Endothelial cell of umbilical vein (primary cell): Measurements from ENCODE around the gene KLF2. TPM values are rescaled to one million over a fixed set of nuclear protein-coding genes. Genes with fewer than 3 reads are reported as not detected.

ENCODE experiments used
- BruUV-seq: library from RNA; stranded (reverse); fragments of 400-500 nt; replicated peaks from 2 replicates; lab custom pipeline; 2021; lab: Mats Ljungman, UMichigan
- CTCF ChIA-PET: fragments of 300-600, 350-600 bp; sonication (Branson Sonifier 250); formaldehyde crosslinking; loops from one replicate; lab custom pipeline; 2021; ENCODE audit warnings: antibody characterized with exemption, inconsistent platforms; lab: Charles Lee
- POLR2A ChIA-PET: fragments of 300-600, 350-600 bp; sonication (Branson Sonifier 250); formaldehyde crosslinking; loops from one replicate; lab custom pipeline; 2021; ENCODE audit warnings: antibody characterized with exemption, inconsistent platforms; lab: Charles Lee
- DNase-seq: peaks from one replicate; pipeline ENCODE4 v3.0.0-alpha.2; 2011; ENCODE audit warnings: low read depth, low spot score
- FAIRE-seq: peaks from 2 replicates; lab custom pipeline; 2011; peaks lifted over from hg19 to GRCh38; lab: Jason Lieb, UNC
- H2AFZ ChIP-seq: 2 replicates; pipeline ENCODE4 v1.6.0; 2012; ENCODE audit warnings: low read depth, low read length, control low read depth, inconsistent platforms
- H3K27ac ChIP-seq: 2 replicates; pipeline ENCODE4 v1.5.1; 2011; ENCODE audit warnings: low read depth, mild to moderate bottlenecking, control low read depth, low read length, moderate library complexity; ENCODE audit not compliant: insufficient read depth
- H3K27me3 ChIP-seq, 2 experiments: 2 replicates each; pipeline versions ENCODE4 v1.6.0 to v1.6.1; 2011; ENCODE audit warnings: low read length in 2 of 2, mixed read lengths in 1 of 2; ENCODE audit not compliant: control insufficient read depth in 2 of 2, insufficient read depth in 2 of 2
- H3K36me3 ChIP-seq, 2 experiments: 2 replicates in 1 of 2; 3 replicates in 1 of 2; pipeline ENCODE4 v1.5.1; 2011; ENCODE audit warnings: low read length in 2 of 2, mild to moderate bottlenecking in 1 of 2, moderate library complexity in 1 of 2; ENCODE audit not compliant: control insufficient read depth in 2 of 2, insufficient read depth in 2 of 2; ENCODE audit errors: extremely low read depth in 1 of 2
- H3K4me1 ChIP-seq: 3 replicates; pipeline ENCODE4 v1.5.1; 2011; ENCODE audit warnings: mild to moderate bottlenecking, low read length; ENCODE audit not compliant: control insufficient read depth, insufficient read depth; ENCODE audit errors: extremely low read depth
- H3K4me2 ChIP-seq: 2 replicates; pipeline ENCODE4 v1.6.1; 2011; ENCODE audit warnings: low read length, control low read depth, mixed read lengths; ENCODE audit not compliant: insufficient read depth
- H3K4me3 ChIP-seq, 3 experiments: fragments of 200-600 bp in 1 of 3; sonication (generic), shearing (Covaris generic) in 1 of 3; replicated peaks in 1 of 3; 2 replicates each; pipeline ENCODE4 v1.5.1; 2011 to 2016; ENCODE audit warnings: control low read depth in 3 of 3, low read length in 3 of 3, mild to moderate bottlenecking in 2 of 3, inconsistent platforms in 1 of 3, low read depth in 1 of 3, moderate library complexity in 1 of 3; ENCODE audit not compliant: insufficient read depth in 1 of 3
- H3K79me2 ChIP-seq: 2 replicates; pipeline ENCODE4 v1.6.0; 2012; ENCODE audit warnings: low read length, inconsistent platforms; ENCODE audit not compliant: control insufficient read depth, insufficient read depth
- H3K9ac ChIP-seq: replicated peaks from 2 replicates; pipeline ENCODE3; 2011; ENCODE audit warnings: low read length, control low read depth; ENCODE audit not compliant: insufficient read depth; ENCODE audit errors: extremely low read depth
- H3K9me1 ChIP-seq: replicated peaks from 3 replicates; pipeline ENCODE4 v1.6.0; 2011; ENCODE audit warnings: mild to moderate bottlenecking, low read length; ENCODE audit not compliant: control insufficient read depth, insufficient read depth; ENCODE audit errors: extremely low read depth
- H3K9me3 ChIP-seq: replicated peaks from 2 replicates; pipeline ENCODE4 v1.5.1; 2012; ENCODE audit warnings: low read length, inconsistent platforms; ENCODE audit not compliant: control insufficient read depth, insufficient read depth
- H4K20me1 ChIP-seq: replicated peaks from 2 replicates; pipeline ENCODE3; 2011; ENCODE audit warnings: mild to moderate bottlenecking, low read length; ENCODE audit not compliant: control insufficient read depth, insufficient read depth; ENCODE audit errors: extremely low read depth
- EZH2 ChIP-seq: IDR thresholded peaks from 2 replicates; pipeline ENCODE4 v1.6.1; 2012; ENCODE audit warnings: borderline replicate concordance, low read depth, mild to moderate bottlenecking, moderate library complexity, low read length, inconsistent platforms; ENCODE audit not compliant: severe bottlenecking
- FOS ChIP-seq: IDR thresholded peaks from 2 replicates; pipeline ENCODE4 v1.6.1; 2011; ENCODE audit warnings: mild to moderate bottlenecking, low read length, moderate library complexity, borderline replicate concordance; ENCODE audit not compliant: insufficient read depth
- GATA2 ChIP-seq: IDR thresholded peaks from 2 replicates; pipeline ENCODE4 v1.7.0; 2011; ENCODE audit warnings: low read depth, mild to moderate bottlenecking, moderate library complexity, mixed read lengths, low read length; ENCODE audit not compliant: insufficient read length, insufficient read depth
- JUN ChIP-seq: IDR thresholded peaks from 2 replicates; pipeline ENCODE4 v1.6.1; 2011; ENCODE audit warnings: borderline replicate concordance, low read depth; ENCODE audit not compliant: insufficient read length, insufficient read depth
- MYC ChIP-seq: IDR thresholded peaks from one replicate; pipeline ENCODE4 v1.6.1; 2011; ENCODE audit warnings: mild to moderate bottlenecking, low read depth, low read length
- POLR2A ChIP-seq: IDR thresholded peaks from 2 replicates; pipeline ENCODE4 v1.6.1; 2012; ENCODE audit warnings: low read depth, mild to moderate bottlenecking, control low read depth, low read length
- POLR2AphosphoS5 ChIP-seq: IDR thresholded peaks from 2 replicates; pipeline ENCODE4 v1.6.1; 2012; ENCODE audit warnings: low read depth, mild to moderate bottlenecking, control low read depth, low read length, moderate library complexity; ENCODE audit not compliant: insufficient read depth
- dilution Hi-C: fragments of 300-500 bp; cut with MboI; formaldehyde crosslinking; loops from one replicate; pipeline ENCODE4 v1.15.0; 2019; ENCODE audit warnings: low sequenced_read_pairs; ENCODE audit not compliant: extremely low pct_ligation_motif_present
- intact Hi-C: fragments of 100-400 bp; cut with micrococcal nuclease; formaldehyde crosslinking; loops from one replicate; pipeline ENCODE4 v1.10.0; 2022
- polyA plus RNA-seq, 4 experiments: library from polyadenylated mRNA; depleted of rRNA in 3 of 4; stranded (reverse) in 3 of 4; unstranded in 1 of 4; fragments of >200 nt; gene quantifications; 2 replicates each; pipeline versions ENCODE4 v1.2.1 to v1.2.3, GENCODE V29; 2011 to 2012; ENCODE audit warnings: missing spikeins in 1 of 4
- total RNA-seq: library from RNA; stranded (reverse); gene quantifications from 2 replicates; pipeline ENCODE4 v1.2.3, GENCODE V29; 2021
- TF ChIP-seq, protein P1 (sequence below): IDR thresholded peaks from 2 replicates; pipeline ENCODE4 v1.6.1; 2011; ENCODE audit not compliant: insufficient read depth, insufficient read length
- TF ChIP-seq, protein P2 (sequence below), 2 donors: IDR thresholded peaks; 1 replicate in 1 of 2; 2 replicates in 1 of 2; pipeline ENCODE4 v1.5.1; 2011; ENCODE audit warnings: low read length in 2 of 2, mild to moderate bottlenecking in 2 of 2, moderate library complexity in 2 of 2, control low read depth in 1 of 2, inconsistent platforms in 1 of 2, low read depth in 1 of 2; ENCODE audit not compliant: insufficient read depth in 1 of 2; ENCODE audit errors: extremely low read depth in 1 of 2

Gene KLF2
- total and polyA plus RNA-seq, 2 donors (not counting 3 experiments of a cell fraction or from before 2014, with no cell fraction given) = 23.4 to 30.3 TPM

DNA sequence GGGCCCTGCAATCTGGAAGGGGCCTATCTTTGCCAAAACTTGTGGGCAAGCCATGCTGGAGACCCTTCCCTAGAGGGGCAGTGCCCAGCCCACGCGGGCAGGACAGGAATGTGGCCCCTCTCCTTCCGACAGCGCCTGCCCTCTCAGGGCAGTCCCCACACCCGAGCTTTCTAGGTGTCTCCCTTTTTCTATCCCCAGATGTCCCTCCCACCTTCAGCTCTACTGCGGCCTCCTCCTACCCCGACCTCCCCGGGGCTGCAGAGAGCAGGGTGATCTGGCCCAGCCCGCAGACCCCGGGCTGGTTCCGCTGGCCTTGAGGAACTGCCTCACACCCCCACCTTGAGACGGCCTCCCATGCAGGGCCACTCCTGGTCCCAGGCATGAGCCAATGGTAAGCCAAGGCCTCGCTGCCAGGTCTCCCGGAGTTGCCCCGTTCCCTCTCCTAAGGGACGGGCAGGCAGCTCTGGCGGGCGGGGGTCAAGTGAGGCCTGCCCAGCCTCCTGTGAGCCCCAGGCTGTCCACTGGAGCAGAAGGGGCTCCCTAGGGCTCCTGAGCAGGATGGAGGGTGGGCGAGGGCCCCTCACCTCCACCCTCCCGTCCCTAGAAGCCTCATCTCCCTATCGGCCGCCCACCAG, 39.7 kb downstream of the KLF2 start:
- BruUV-seq = no TSS peak
- TF ChIP-seq POLR2A (no peak), GATA2 (no peak), MYC (no peak), EZH2 (no peak), FOS (no peak), POLR2AphosphoS5 (no peak), JUN (no peak)
- TF ChIP-seq, protein P1, sequence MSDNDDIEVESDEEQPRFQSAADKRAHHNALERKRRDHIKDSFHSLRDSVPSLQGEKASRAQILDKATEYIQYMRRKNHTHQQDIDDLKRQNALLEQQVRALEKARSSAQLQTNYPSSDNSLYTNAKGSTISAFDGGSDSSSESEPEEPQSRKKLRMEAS = no peak
- TF ChIP-seq, protein P2, sequence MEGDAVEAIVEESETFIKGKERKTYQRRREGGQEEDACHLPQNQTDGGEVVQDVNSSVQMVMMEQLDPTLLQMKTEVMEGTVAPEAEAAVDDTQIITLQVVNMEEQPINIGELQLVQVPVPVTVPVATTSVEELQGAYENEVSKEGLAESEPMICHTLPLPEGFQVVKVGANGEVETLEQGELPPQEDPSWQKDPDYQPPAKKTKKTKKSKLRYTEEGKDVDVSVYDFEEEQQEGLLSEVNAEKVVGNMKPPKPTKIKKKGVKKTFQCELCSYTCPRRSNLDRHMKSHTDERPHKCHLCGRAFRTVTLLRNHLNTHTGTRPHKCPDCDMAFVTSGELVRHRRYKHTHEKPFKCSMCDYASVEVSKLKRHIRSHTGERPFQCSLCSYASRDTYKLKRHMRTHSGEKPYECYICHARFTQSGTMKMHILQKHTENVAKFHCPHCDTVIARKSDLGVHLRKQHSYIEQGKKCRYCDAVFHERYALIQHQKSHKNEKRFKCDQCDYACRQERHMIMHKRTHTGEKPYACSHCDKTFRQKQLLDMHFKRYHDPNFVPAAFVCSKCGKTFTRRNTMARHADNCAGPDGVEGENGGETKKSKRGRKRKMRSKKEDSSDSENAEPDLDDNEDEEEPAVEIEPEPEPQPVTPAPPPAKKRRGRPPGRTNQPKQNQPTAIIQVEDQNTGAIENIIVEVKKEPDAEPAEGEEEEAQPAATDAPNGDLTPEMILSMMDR (IDR thresholded peaks at IDR 0.05; ENCODE audit: extremely low read depth in 1 of 2, insufficient read depth in 1 of 2, low read depth in 1 of 2, low read length in 2 of 2) = no peak
- ChIA-PET POLR2A (no interaction called here), CTCF (interaction anchor here (1.6 kb wide), 1 partner anchor 22 kb away, joined by 4 read pairs; no protein-coding TSS in a partner anchor)
- H3K79me2 ChIP-seq = no peaks in the 10 kb centered on the region
- no peaks in the 10 kb centered on the region for H3K27me3 ChIP-seq
- FAIRE-seq (no peak), DNase-seq (no peak)
- dilution Hi-C loops (loop anchor here (25.0 kb wide), 1 partner anchor 152 kb away; no protein-coding TSS in a partner anchor), intact Hi-C loops (no loop called here)
- H4K20me1 ChIP-seq = no peaks in the 10 kb centered on the region
- no peaks in the 10 kb centered on the region for H3K9me1 ChIP-seq
- no peaks in the 10 kb centered on the region for H3K36me3 ChIP-seq
- no peaks in the 10 kb centered on the region for H3K4me1 ChIP-seq
- no peak overlapping the region for H3K4me2 ChIP-seq
- H2AFZ ChIP-seq = no peak overlapping the region
- H3K27ac ChIP-seq = no peak overlapping the region
- H3K9ac ChIP-seq = no peak overlapping the region
- no peak overlapping the region for H3K4me3 ChIP-seq
- no peaks in the 10 kb centered on the region for H3K9me3 ChIP-seq
